OCI-LY3 (cell line): Measurements from ENCODE around the gene NEDD8.
"Not testable (repeated sequence)": the region's sequence is repeated elsewhere in the genome, so short reads cannot be mapped to it uniquely, and the experiment has no call there.

ENCODE experiments used
- EZH2phosphoT487 ChIP-seq: fragments of 200-600 bp; shearing (Covaris generic); IDR thresholded peaks from 2 replicates; pipeline ENCODE4 v1.6.1; 2018; ENCODE audit warnings: antibody characterized with exemption, mixed run types, low read depth
- TF ChIP-seq, protein P1 (sequence below): fragments of 200-600, 300-600 bp; sonication (generic); IDR thresholded peaks from 2 replicates; pipeline ENCODE4 v1.5.1; 2014; ENCODE audit warnings: antibody characterized with exemption, low read length, low read depth

DNA sequence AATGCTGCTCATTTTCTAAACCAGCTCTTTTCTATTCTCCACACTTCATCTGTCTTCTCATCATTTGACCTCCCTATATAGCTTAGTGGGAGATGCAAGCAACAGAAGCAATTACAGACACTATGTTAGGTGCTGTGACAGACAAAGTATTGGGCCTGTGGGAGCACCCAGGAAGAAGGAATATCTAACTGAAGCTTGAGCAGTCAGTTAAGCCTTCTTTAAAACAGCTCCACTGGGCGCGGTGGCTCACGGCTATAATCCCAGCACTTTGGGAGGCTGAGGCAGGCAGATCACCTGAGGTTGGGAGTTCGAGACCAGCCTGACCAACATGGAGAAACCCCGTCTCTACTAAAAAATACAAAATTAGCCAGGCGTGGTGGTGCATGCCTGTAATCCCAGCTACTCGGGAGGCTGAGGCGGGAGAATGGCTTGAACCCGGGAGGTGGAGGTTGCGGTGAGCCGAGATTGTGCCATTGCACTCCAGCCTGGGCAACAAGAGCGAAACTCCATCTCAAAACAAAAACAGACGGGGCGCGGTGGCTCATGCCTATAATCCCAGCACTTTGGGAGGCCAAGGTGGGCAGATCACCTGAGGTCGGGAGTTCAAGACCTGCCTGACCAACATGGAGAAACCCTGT is 28.8 kb downstream of the NEDD8 start:
- TF ChIP-seq EZH2phosphoT487, result not testable (repeated sequence)
- TF ChIP-seq, protein P1, sequence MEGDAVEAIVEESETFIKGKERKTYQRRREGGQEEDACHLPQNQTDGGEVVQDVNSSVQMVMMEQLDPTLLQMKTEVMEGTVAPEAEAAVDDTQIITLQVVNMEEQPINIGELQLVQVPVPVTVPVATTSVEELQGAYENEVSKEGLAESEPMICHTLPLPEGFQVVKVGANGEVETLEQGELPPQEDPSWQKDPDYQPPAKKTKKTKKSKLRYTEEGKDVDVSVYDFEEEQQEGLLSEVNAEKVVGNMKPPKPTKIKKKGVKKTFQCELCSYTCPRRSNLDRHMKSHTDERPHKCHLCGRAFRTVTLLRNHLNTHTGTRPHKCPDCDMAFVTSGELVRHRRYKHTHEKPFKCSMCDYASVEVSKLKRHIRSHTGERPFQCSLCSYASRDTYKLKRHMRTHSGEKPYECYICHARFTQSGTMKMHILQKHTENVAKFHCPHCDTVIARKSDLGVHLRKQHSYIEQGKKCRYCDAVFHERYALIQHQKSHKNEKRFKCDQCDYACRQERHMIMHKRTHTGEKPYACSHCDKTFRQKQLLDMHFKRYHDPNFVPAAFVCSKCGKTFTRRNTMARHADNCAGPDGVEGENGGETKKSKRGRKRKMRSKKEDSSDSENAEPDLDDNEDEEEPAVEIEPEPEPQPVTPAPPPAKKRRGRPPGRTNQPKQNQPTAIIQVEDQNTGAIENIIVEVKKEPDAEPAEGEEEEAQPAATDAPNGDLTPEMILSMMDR, result not testable (repeated sequence)
